ENCODE measurements around the gene UBE3C.

UBE3C gene

DNA sequence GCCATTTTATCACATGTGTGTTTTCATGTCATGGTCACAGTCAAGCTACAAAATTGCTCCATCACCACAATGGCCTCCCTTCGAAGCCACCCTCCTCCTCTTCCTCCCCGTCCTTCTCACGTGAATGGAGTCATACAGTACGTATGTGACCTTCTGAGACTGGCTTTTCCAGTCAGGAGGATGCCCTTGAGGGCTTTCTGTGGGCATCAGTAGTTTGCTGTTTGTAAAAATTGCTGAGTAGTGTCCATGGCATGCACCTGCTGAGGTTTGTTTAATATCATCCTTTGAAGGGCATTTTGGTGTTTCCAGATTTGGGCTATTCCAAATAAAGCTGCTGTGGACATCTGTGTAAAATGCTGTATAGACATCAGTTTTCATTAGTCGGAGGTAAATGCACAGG is 5.9 kb upstream of the UBE3C start:
- TF ChIP-seq, protein P1, sequence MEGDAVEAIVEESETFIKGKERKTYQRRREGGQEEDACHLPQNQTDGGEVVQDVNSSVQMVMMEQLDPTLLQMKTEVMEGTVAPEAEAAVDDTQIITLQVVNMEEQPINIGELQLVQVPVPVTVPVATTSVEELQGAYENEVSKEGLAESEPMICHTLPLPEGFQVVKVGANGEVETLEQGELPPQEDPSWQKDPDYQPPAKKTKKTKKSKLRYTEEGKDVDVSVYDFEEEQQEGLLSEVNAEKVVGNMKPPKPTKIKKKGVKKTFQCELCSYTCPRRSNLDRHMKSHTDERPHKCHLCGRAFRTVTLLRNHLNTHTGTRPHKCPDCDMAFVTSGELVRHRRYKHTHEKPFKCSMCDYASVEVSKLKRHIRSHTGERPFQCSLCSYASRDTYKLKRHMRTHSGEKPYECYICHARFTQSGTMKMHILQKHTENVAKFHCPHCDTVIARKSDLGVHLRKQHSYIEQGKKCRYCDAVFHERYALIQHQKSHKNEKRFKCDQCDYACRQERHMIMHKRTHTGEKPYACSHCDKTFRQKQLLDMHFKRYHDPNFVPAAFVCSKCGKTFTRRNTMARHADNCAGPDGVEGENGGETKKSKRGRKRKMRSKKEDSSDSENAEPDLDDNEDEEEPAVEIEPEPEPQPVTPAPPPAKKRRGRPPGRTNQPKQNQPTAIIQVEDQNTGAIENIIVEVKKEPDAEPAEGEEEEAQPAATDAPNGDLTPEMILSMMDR (IDR thresholded peaks at IDR 0.05; ENCODE audit: low read depth, low read length), result no peak
- H3K4me3 ChIP-seq (ENCODE audit: low read depth, low read length), result no peak overlapping the region
- in situ Hi-C loops (cut with HindIII; ENCODE audit: low sequenced_read_pairs), result no loop called here
- DNase-seq (ENCODE audit: low read depth, low spot score), result no peak

- H3K4me3 ChIP-seq (ENCODE audit: low read depth, low read length), result no peak overlapping the region
- in situ Hi-C loops (cut with HindIII; ENCODE audit: low sequenced_read_pairs), result no loop called here
- no peak for DNase-seq (ENCODE audit: low read depth, low spot score)
- TF ChIP-seq, protein P1 (IDR thresholded peaks at IDR 0.05; ENCODE audit: low read depth, low read length), result no peak
These were observed 5.4 kb upstream of the UBE3C start for GRCh38 chr7:157133304-157133703.

DNA sequence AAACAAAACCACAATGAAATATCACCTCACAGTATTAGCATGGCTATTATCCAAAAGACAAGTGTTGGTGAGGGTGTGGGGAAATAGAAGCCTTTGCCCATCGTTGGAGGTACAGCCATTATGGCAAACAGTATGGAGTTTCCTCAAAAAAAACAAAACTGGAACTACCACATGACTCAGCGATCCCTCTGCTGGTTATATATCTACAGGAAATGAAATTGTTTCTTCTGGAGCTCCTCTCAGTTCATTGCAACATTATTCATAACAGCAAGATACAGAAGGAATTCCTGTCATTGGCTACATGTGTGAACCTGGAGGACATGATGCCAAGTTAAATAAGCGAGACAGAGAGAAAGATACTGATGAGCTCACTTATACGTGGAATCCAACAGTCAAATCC is 2.4 kb upstream of the UBE3C start:
- in situ Hi-C loops (cut with HindIII; ENCODE audit: low sequenced_read_pairs), result no loop called here
- TF ChIP-seq, protein P1 (IDR thresholded peaks at IDR 0.05; ENCODE audit: low read depth, low read length), result peak; percentile 29
- peak; percentile 86 for DNase-seq (ENCODE audit: low read depth, low spot score)
- no peak overlapping the region for H3K4me3 ChIP-seq (ENCODE audit: low read depth, low read length)

DNA sequence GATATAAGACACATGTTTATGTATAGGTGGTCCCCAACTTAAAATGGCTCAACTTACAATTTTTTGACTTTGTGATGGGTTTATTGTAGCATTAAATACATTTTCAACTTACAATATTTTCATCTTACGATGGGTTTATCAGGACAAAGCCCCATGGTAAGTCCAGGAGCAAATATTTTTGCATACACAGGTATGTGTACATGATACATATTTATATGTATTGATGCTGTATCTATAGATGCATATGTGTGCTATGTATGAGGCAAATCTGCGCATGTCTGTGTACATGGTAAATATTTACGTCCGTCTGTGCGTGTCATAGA is 664 bp upstream of the UBE3C start:
- TF ChIP-seq, protein P1 (IDR thresholded peaks at IDR 0.05; ENCODE audit: low read depth, low read length), result no peak
- DNase-seq (ENCODE audit: low read depth, low spot score), result no peak
- in situ Hi-C loops (cut with HindIII; ENCODE audit: low sequenced_read_pairs), result no loop called here
- H3K4me3 ChIP-seq (ENCODE audit: low read depth, low read length), result peak overlapping the region; percentile 50

DNA sequence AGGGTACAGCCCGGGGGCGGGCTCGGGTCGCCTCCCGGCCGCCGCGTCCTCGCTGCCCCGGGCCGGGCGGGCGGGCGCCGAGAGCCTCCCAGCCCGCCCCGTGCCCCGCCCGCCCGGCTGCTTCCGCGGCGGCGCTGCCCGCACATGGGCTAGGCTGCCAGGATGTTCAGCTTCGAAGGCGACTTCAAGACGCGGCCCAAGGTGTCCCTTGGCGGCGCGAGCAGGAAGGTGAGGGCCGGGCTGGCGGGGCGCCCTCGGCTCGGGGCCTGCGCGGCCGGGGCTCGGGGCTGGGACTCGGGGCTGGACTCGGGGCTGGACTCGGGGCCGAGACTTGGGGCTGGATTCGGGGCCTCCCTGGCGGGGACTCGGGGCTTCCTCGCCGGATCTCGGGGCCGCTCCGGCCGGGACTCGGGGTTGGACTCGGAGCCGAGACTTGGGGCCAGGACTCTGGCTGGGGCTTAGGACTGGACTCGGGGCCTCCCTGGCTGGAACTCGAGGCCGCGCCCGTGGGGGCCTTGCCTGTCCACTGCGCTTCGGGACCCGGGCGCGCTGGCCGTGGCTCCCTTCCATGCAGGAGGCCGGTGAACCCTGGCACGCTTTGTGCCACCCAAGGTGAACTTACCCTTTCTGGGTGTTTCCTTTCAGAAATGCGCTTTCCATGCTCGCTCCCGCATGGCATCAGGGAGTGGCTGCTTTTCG is 534 bp downstream of the UBE3C start:
- TF ChIP-seq, protein P1 (IDR thresholded peaks at IDR 0.05; ENCODE audit: low read depth, low read length), result no peak
- DNase-seq (ENCODE audit: low read depth, low spot score), result no peak
- in situ Hi-C loops (cut with HindIII; ENCODE audit: low sequenced_read_pairs), result no loop called here
- peak overlapping the region; percentile 68 for H3K4me3 ChIP-seq (ENCODE audit: low read depth, low read length)

DNA sequence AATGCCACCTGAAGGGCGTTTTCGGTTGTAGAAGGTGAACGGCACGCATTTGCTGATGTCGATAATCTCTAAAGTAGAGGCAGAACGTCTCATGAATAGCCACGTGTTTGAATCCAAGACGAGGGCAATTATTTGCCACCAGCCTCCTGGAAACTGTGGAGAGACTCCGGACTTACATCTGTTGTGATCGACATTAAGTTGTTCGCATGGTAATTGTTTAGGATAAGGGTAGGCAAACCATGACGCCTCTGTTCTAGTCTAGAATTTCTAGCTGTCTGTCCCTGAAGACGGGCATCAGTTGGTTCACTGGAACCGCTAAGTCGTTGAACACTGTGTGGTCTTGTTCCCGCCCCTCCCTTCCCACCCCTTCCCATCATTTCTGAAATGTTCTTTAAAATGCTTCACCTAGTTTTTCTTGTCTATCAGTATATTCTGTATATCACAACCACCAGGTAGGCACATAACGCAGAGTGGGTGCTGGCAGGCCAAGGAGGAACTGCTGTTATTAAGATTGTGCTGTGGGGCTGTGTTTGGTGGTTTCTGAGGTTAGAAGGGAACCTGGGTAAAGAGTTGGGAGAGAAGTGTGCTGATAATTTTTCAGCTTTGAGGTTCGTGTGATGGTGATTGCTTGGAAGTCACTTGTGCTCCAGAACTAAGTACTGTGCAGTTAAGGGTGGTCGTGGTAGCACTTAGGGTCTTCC is 1.2 kb downstream of the UBE3C start:
- TF ChIP-seq, protein P1 (IDR thresholded peaks at IDR 0.05; ENCODE audit: low read depth, low read length), result no peak
- in situ Hi-C loops (cut with HindIII; ENCODE audit: low sequenced_read_pairs), result no loop called here
- H3K4me3 ChIP-seq (ENCODE audit: low read depth, low read length), result peak overlapping the region; percentile 68
- peak; percentile 6 for DNase-seq (ENCODE audit: low read depth, low spot score)

All from astrocyte of the spinal cord (primary cell).